HEK293 (cell line): ENCODE results near the gene CUL9.

ENCODE experiments used
- CTCF ChIA-PET: fragments of 350-600 bp; formaldehyde crosslinking; extraction: SDS; loops from one replicate; lab custom pipeline; 2021; ENCODE audit warnings: antibody characterized with exemption; lab: Yijun Ruan, JAX
- POLR2A ChIA-PET: fragments of 300-600 bp; formaldehyde crosslinking; extraction: SDS; loops from one replicate; lab custom pipeline; 2020; ENCODE audit warnings: antibody characterized with exemption, inconsistent platforms; lab: Yijun Ruan, JAX
- H3K27ac ChIP-seq: fragments of 200-500 bp; sonication (Bioruptor generic); 2 replicates; pipeline ENCODE4 v1.5.1; 2014; ENCODE audit warnings: low read depth, low read length, control low read depth, inconsistent platforms; ENCODE audit errors: extremely low read depth
- H3K36me3 ChIP-seq, 2 experiments: fragments of 200-500 bp in 1 of 2; sonication (Bioruptor generic) in 1 of 2; 1 replicate in 1 of 2; 2 replicates in 1 of 2; pipeline ENCODE4 v1.5.1; 2014 to 2017; ENCODE audit warnings: inconsistent platforms in 2 of 2, low read length in 2 of 2; ENCODE audit not compliant: control insufficient read depth in 2 of 2, insufficient read depth in 1 of 2
- H3K4me1 ChIP-seq: fragments of 200-500 bp; sonication (Bioruptor generic); 2 replicates; pipeline ENCODE4 v1.5.1; 2014; ENCODE audit warnings: mild to moderate bottlenecking, low read length, inconsistent platforms; ENCODE audit not compliant: control insufficient read depth, insufficient read depth
- H3K4me3 ChIP-seq: 2 replicates; pipeline ENCODE4 v1.5.1; 2011; ENCODE audit warnings: low read depth, mild to moderate bottlenecking, control low read depth, low read length, moderate library complexity
- H3K9me3 ChIP-seq: fragments of 200-500 bp; sonication (Bioruptor generic); 2 replicates; pipeline ENCODE4 v1.5.1; 2014; ENCODE audit warnings: low read depth, low read length, inconsistent platforms; ENCODE audit not compliant: control insufficient read depth, insufficient read depth
- FEZF1 ChIP-seq: fragments of 450-650 bp; formaldehyde crosslinking; IDR thresholded peaks from 2 replicates; pipeline ENCODE4 v1.5.1; 2016; ENCODE audit warnings: missing biosample characterization, missing genetic modification characterization
- GFI1B ChIP-seq: fragments of 450-650 bp; formaldehyde crosslinking; IDR thresholded peaks from 2 replicates; pipeline ENCODE4 v1.5.1; 2016; ENCODE audit warnings: missing biosample characterization, missing genetic modification characterization
- KLF17 ChIP-seq: fragments of 450-650 bp; formaldehyde crosslinking; IDR thresholded peaks from 2 replicates; pipeline ENCODE4 v1.5.1; 2016; ENCODE audit warnings: missing biosample characterization, missing genetic modification characterization
- SCRT1 ChIP-seq: fragments of 450-650 bp; formaldehyde crosslinking; IDR thresholded peaks from 2 replicates; pipeline ENCODE4 v1.5.1; 2016; ENCODE audit warnings: missing biosample characterization, missing genetic modification characterization, borderline replicate concordance
- SETDB1 ChIP-seq: IDR thresholded peaks from one replicate; pipeline ENCODE4 v1.6.1; 2017; ENCODE audit warnings: mild to moderate bottlenecking, low read length, moderate library complexity, mixed read lengths; ENCODE audit not compliant: insufficient read length
- WT1 ChIP-seq: fragments of 450-650 bp; formaldehyde crosslinking; IDR thresholded peaks from 2 replicates; pipeline ENCODE4 v1.5.1; 2016; ENCODE audit warnings: missing biosample characterization, missing genetic modification characterization
- ZBTB48 ChIP-seq: fragments of 450-650 bp; formaldehyde crosslinking; IDR thresholded peaks from 2 replicates; pipeline ENCODE4 v1.5.1; 2016; ENCODE audit warnings: missing biosample characterization, missing genetic modification characterization
- ZNF157 ChIP-seq: fragments of 450-650 bp; formaldehyde crosslinking; IDR thresholded peaks from 2 replicates; pipeline ENCODE4 v1.5.1; 2016; ENCODE audit warnings: missing biosample characterization, missing genetic modification characterization
- ZNF16 ChIP-seq: fragments of 450-650 bp; formaldehyde crosslinking; IDR thresholded peaks from 2 replicates; pipeline ENCODE4 v1.5.1; 2016; ENCODE audit warnings: low read depth, missing biosample characterization, missing genetic modification characterization
- ZNF266 ChIP-seq: fragments of 450-650 bp; formaldehyde crosslinking; IDR thresholded peaks from 2 replicates; pipeline ENCODE4 v1.5.1; 2016; ENCODE audit warnings: missing biosample characterization, missing genetic modification characterization, low read depth
- ZNF37A ChIP-seq: fragments of 450-650 bp; IDR thresholded peaks from 2 replicates; pipeline ENCODE4 v1.5.1; 2018; ENCODE audit warnings: missing biosample characterization, missing genetic modification characterization
- ZNF394 ChIP-seq: fragments of 450-650 bp; formaldehyde crosslinking; IDR thresholded peaks from 2 replicates; pipeline ENCODE4 v1.5.1; 2016; ENCODE audit warnings: missing biosample characterization, missing genetic modification characterization, mild to moderate bottlenecking, moderate library complexity, borderline replicate concordance
- ZNF449 ChIP-seq: fragments of 450-650 bp; formaldehyde crosslinking; IDR thresholded peaks from 2 replicates; pipeline ENCODE4 v1.5.1; 2017; ENCODE audit warnings: missing biosample characterization, mild to moderate bottlenecking, missing genetic modification characterization, moderate library complexity
- ZNF473 ChIP-seq: fragments of 450-650 bp; formaldehyde crosslinking; IDR thresholded peaks from 2 replicates; pipeline ENCODE4 v1.5.1; 2017; ENCODE audit warnings: missing biosample characterization, missing genetic modification characterization
- ZNF48 ChIP-seq: fragments of 450-650 bp; formaldehyde crosslinking; IDR thresholded peaks from 2 replicates; pipeline ENCODE4 v1.5.1; 2016; ENCODE audit warnings: missing biosample characterization, missing genetic modification characterization
- ZNF514 ChIP-seq: fragments of 450-650 bp; formaldehyde crosslinking; IDR thresholded peaks from 2 replicates; pipeline ENCODE4 v1.5.1; 2016; ENCODE audit warnings: missing biosample characterization, missing genetic modification characterization
- ZNF555 ChIP-seq: fragments of 450-650 bp; formaldehyde crosslinking; conservative IDR thresholded peaks from 2 replicates; pipeline ENCODE4 v1.5.1; 2017; ENCODE audit warnings: missing biosample characterization, mild to moderate bottlenecking, missing genetic modification characterization, inconsistent platforms
- ZNF560 ChIP-seq: fragments of 450-650 bp; formaldehyde crosslinking; IDR thresholded peaks from 2 replicates; pipeline ENCODE4 v1.5.1; 2017; ENCODE audit warnings: missing biosample characterization, missing genetic modification characterization, borderline replicate concordance
- ZNF610 ChIP-seq: fragments of 450-650 bp; formaldehyde crosslinking; IDR thresholded peaks from 2 replicates; pipeline ENCODE4 v1.5.1; 2016; ENCODE audit warnings: missing biosample characterization, missing genetic modification characterization, borderline replicate concordance
- ZNF626 ChIP-seq: fragments of 450-650 bp; sonication (Bioruptor Pico); formaldehyde crosslinking; IDR thresholded peaks from 2 replicates; pipeline ENCODE4 v1.5.1; 2018; ENCODE audit warnings: missing biosample characterization, missing genetic modification characterization, inconsistent platforms
- ZNF660 ChIP-seq: fragments of 450-650 bp; IDR thresholded peaks from 2 replicates; pipeline ENCODE4 v1.5.1; 2018; ENCODE audit warnings: missing biosample characterization, mild to moderate bottlenecking, missing genetic modification characterization
- ZNF791 ChIP-seq: fragments of 450-650 bp; formaldehyde crosslinking; IDR thresholded peaks from 2 replicates; pipeline ENCODE4 v1.5.1; 2016; ENCODE audit warnings: missing biosample characterization, missing genetic modification characterization
- ZNF830 ChIP-seq: fragments of 450-650 bp; IDR thresholded peaks from 2 replicates; pipeline ENCODE4 v1.5.0; 2018; ENCODE audit warnings: missing biosample characterization, missing genetic modification characterization, low read depth, mild to moderate bottlenecking, moderate library complexity
- ZSCAN16 ChIP-seq: fragments of 450-650 bp; formaldehyde crosslinking; IDR thresholded peaks from 2 replicates; pipeline ENCODE4 v1.5.1; 2016; ENCODE audit warnings: missing biosample characterization, missing genetic modification characterization
- TF ChIP-seq, protein P1 (sequence below): fragments of 450-650 bp; formaldehyde crosslinking; IDR thresholded peaks from 2 replicates; pipeline ENCODE4 v1.5.1; 2016; ENCODE audit warnings: missing biosample characterization, missing genetic modification characterization
- TF ChIP-seq, protein P2 (sequence below): fragments of 450-650 bp; formaldehyde crosslinking; IDR thresholded peaks from 2 replicates; pipeline ENCODE4 v1.5.1; 2016; ENCODE audit warnings: missing biosample characterization, missing genetic modification characterization
- TF ChIP-seq, protein P3 (sequence below): fragments of 450-650 bp; formaldehyde crosslinking; IDR thresholded peaks from 2 replicates; pipeline ENCODE4 v1.5.1; 2017; ENCODE audit warnings: missing biosample characterization, missing genetic modification characterization

CUL9 gene

GRCh38 chr6:43142101-43142500 lies 39.9 kb upstream of the CUL9 start:
- TF ChIP-seq SCRT1 (tag by site-specific recombination) (no peak), ZNF610 (tag by site-specific recombination) (no peak), SETDB1 (no peak), ZNF514 (no peak), ZNF791 (tag by site-specific recombination) (no peak), ZNF473 (no peak), ZNF560 (tag by site-specific recombination) (no peak), GFI1B (tag by site-specific recombination) (no peak), ZNF37A (tag by site-specific recombination) (no peak)
- TF ChIP-seq, protein P1, sequence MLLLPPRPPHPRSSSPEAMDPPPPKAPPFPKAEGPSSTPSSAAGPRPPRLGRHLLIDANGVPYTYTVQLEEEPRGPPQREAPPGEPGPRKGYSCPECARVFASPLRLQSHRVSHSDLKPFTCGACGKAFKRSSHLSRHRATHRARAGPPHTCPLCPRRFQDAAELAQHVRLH, result no peak
- TF ChIP-seq, protein P2, sequence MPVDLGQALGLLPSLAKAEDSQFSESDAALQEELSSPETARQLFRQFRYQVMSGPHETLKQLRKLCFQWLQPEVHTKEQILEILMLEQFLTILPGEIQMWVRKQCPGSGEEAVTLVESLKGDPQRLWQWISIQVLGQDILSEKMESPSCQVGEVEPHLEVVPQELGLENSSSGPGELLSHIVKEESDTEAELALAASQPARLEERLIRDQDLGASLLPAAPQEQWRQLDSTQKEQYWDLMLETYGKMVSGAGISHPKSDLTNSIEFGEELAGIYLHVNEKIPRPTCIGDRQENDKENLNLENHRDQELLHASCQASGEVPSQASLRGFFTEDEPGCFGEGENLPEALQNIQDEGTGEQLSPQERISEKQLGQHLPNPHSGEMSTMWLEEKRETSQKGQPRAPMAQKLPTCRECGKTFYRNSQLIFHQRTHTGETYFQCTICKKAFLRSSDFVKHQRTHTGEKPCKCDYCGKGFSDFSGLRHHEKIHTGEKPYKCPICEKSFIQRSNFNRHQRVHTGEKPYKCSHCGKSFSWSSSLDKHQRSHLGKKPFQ (tag by site-specific recombination), result no peak
- ChIA-PET CTCF (interaction anchor here (0.7 to 4.0 kb wide), 10 partner anchors 8 to 218 kb away, joined by 3 to 83 read pairs (median 16); partner anchors contain the start of genes KLC4, MRPL2 and PTK7), POLR2A (interaction anchor here (1.2 to 2.9 kb wide), 3 partner anchors 66 to 128 kb away, joined by 3 to 18 read pairs (median 12); partner anchors contain the start of genes KLC4, KLHDC3, MEA1 and MRPL2)
- Histone ChIP-seq H3K36me3 (peaks cover 0 to 43% of the 10 kb centered on the region in 2 experiments; a peak in 2 of 3 replicates), H3K9me3 (no peaks in the 10 kb centered on the region), H3K4me1 (no peaks in the 10 kb centered on the region), H3K27ac (no peak overlapping the region), H3K4me3 (no peak overlapping the region)

DNA sequence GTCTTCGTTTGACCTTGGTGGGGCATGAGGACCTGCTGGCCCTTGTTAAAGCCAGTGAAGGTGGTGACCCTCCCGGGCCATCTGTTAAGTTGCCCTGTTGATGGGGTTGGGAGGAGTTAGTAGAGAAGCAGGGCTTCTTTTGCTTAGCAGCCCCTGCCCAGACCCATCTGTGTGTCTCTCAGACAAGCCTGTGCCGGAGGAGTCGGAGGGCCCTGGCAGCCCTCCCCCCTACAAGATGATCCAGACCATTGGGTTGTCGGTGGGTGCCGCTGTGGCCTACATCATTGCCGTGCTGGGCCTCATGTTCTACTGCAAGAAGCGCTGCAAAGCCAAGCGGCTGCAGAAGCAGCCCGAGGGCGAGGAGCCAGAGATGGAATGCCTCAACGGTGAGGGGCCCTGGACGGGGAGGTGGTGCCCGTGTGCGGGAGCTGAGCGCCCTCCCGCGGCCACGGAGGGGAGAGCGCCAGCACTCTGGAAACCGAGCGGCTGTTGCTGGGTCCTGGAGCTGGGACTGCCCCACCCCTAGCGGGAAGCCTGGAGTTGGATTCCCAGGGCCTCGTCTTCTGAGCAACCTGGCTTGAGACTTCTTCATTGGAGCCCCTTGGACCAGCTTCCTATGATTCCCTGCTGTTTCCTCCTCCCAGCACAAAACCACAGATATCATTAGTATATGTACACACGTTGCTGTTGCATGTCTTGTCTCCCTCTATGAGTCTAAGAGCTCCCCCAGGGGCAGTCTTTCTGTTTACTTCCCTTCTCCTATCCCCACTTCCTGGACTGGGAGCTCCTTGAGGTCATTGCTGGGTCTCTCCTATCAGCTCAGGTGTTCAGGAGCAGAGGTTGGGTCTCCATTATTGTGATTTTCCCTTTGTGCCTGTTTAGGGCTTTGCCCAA lies 38.5 kb upstream of the CUL9 start:
- Histone ChIP-seq H3K9me3 (no peaks in the 10 kb centered on the region), H3K27ac (no peak overlapping the region), H3K4me3 (no peak overlapping the region), H3K36me3 (peaks cover 0 to 50% of the 10 kb centered on the region in 2 experiments; a peak in 2 of 3 replicates), H3K4me1 (no peaks in the 10 kb centered on the region)
- CTCF ChIA-PET, result interaction anchor here (0.5 to 4.0 kb wide), 81 partner anchors 9 to 480 kb away, joined by 3 to 83 read pairs (median 4); partner anchors contain the start of genes CUL7, KLC4, KLHDC3 and LRRC73
- POLR2A ChIA-PET, result interaction anchor here (0.6 to 2.9 kb wide), 17 partner anchors 15 to 253 kb away, joined by 3 to 18 read pairs (median 4); partner anchors contain the start of genes CNPY3, CUL7, KLC4 and KLHDC3
- TF ChIP-seq ZNF626 (tag by site-specific recombination) (no peak), ZNF48 (no peak), ZNF555 (no peak), ZNF157 (tag by site-specific recombination) (no peak), ZNF830 (tag by site-specific recombination) (no peak), ZNF394 (tag by site-specific recombination) (peak; percentile 52; the same call in 1 of the 2 replicates), ZBTB48 (tag by site-specific recombination) (peak; percentile 77; the same call in 1 of the 2 replicates), ZNF266 (tag by site-specific recombination) (no peak), ZNF16 (tag by site-specific recombination) (no peak), ZSCAN16 (tag by site-specific recombination) (no peak), FEZF1 (tag by site-specific recombination) (no peak), WT1 (no peak; the same call in 1 of the 2 replicates), KLF17 (tag by site-specific recombination) (peak; percentile 71; the same call in 1 of the 2 replicates), ZNF449 (tag by site-specific recombination) (no peak), ZNF660 (tag by site-specific recombination) (peak; percentile 94)
- TF ChIP-seq, protein P3, sequence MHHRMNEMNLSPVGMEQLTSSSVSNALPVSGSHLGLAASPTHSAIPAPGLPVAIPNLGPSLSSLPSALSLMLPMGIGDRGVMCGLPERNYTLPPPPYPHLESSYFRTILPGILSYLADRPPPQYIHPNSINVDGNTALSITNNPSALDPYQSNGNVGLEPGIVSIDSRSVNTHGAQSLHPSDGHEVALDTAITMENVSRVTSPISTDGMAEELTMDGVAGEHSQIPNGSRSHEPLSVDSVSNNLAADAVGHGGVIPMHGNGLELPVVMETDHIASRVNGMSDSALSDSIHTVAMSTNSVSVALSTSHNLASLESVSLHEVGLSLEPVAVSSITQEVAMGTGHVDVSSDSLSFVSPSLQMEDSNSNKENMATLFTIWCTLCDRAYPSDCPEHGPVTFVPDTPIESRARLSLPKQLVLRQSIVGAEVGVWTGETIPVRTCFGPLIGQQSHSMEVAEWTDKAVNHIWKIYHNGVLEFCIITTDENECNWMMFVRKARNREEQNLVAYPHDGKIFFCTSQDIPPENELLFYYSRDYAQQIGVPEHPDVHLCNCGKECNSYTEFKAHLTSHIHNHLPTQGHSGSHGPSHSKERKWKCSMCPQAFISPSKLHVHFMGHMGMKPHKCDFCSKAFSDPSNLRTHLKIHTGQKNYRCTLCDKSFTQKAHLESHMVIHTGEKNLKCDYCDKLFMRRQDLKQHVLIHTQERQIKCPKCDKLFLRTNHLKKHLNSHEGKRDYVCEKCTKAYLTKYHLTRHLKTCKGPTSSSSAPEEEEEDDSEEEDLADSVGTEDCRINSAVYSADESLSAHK (tag by site-specific recombination), result no peak
